H1 (cell line): Measurements from ENCODE around the gene DFFA. TPM values are rescaled to one million over a fixed set of nuclear protein-coding genes. Genes with fewer than 3 reads are reported as not detected.

Experiments
- CTCF ChIA-PET: fragments of 300-600 bp; sonication (Branson Sonifier 250); formaldehyde crosslinking; loops from one replicate; lab custom pipeline; 2021; ENCODE audit not compliant: partially characterized antibody; lab: Charles Lee
- POLR2A ChIA-PET: fragments of 300-600 bp; sonication (Branson Sonifier 250); formaldehyde crosslinking; loops from one replicate; lab custom pipeline; 2021; ENCODE audit warnings: inconsistent platforms; ENCODE audit not compliant: partially characterized antibody; lab: Charles Lee
- DNase-seq, 2 experiments: peaks; one replicate each; pipeline versions ENCODE4 v3.0.0 to v3.0.0-alpha.2; 2010 to 2022; ENCODE audit warnings: low spot score in 2 of 2, low read depth in 1 of 2, mixed read lengths in 1 of 2
- FAIRE-seq: peaks from 2 replicates; lab custom pipeline; 2011; peaks lifted over from hg19 to GRCh38; lab: Jason Lieb, UNC
- H2AFZ ChIP-seq: 2 replicates; pipeline ENCODE4 v1.8.1; 2012; ENCODE audit warnings: low read length, inconsistent platforms
- H2AK5ac ChIP-seq: 2 replicates; pipeline ENCODE4 v1.6.1; 2013; ENCODE audit warnings: low read depth, low read length
- H2BK120ac ChIP-seq: replicated peaks from 2 replicates; pipeline ENCODE3; 2013; ENCODE audit warnings: low read depth, low read length, inconsistent platforms
- H2BK12ac ChIP-seq: 2 replicates; pipeline ENCODE4 v1.6.1; 2013; ENCODE audit warnings: low read depth, low read length
- H2BK15ac ChIP-seq: 2 replicates; pipeline ENCODE4 v1.6.1; 2013; ENCODE audit warnings: low read length
- H2BK20ac ChIP-seq: 2 replicates; pipeline ENCODE4 v1.6.1; 2013; ENCODE audit warnings: low read length
- H2BK5ac ChIP-seq: 2 replicates; pipeline ENCODE4 v1.6.1; 2013; ENCODE audit warnings: low read depth, low read length
- H3K14ac ChIP-seq: 2 replicates; pipeline ENCODE4 v1.6.1; 2013; ENCODE audit warnings: inconsistent platforms; ENCODE audit not compliant: insufficient read length
- H3K18ac ChIP-seq: 2 replicates; pipeline ENCODE4 v1.6.1; 2013; ENCODE audit warnings: low read length; ENCODE audit errors: extremely low read depth
- H3K23ac ChIP-seq: 2 replicates; pipeline ENCODE4 v1.6.1; 2013; ENCODE audit warnings: inconsistent platforms; ENCODE audit not compliant: insufficient read length
- H3K23me2 ChIP-seq: 2 replicates; pipeline ENCODE4 v1.6.1; 2013; ENCODE audit warnings: low read depth, low read length
- H3K27ac ChIP-seq: 2 replicates; pipeline ENCODE4 v1.6.1; 2011; ENCODE audit warnings: low read depth, low read length, inconsistent platforms
- H3K27me3 ChIP-seq, 4 experiments: replicated peaks in 1 of 4; 1 replicate in 1 of 4; 2 replicates in 3 of 4; pipeline versions ENCODE4 v1.6.1 to v1.8.1; 2011 to 2013; ENCODE audit warnings: low read length in 3 of 4, mild to moderate bottlenecking in 3 of 4, inconsistent platforms in 2 of 4, mixed read lengths in 2 of 4, moderate library complexity in 1 of 4; ENCODE audit not compliant: control insufficient read depth in 3 of 4, insufficient read depth in 3 of 4; ENCODE audit errors: extremely low read depth in 1 of 4
- H3K36me3 ChIP-seq, 4 experiments: 2 replicates each; pipeline versions ENCODE4 v1.6.1 to v1.8.1; 2011 to 2013; ENCODE audit warnings: mild to moderate bottlenecking in 4 of 4, low read length in 3 of 4, moderate library complexity in 2 of 4, control low read depth in 1 of 4, inconsistent platforms in 1 of 4; ENCODE audit not compliant: insufficient read depth in 4 of 4, control insufficient read depth in 2 of 4
- H3K4ac ChIP-seq: replicated peaks from 2 replicates; pipeline ENCODE3; 2013; ENCODE audit warnings: low read length, low read depth, mixed read lengths, inconsistent platforms; ENCODE audit not compliant: insufficient read length
- H3K4me1 ChIP-seq, 4 experiments: replicated peaks in 1 of 4; 1 replicate in 1 of 4; 2 replicates in 3 of 4; pipeline versions ENCODE4 v1.6.1 to v1.8.1; 2011 to 2013; ENCODE audit warnings: low read length in 3 of 4, inconsistent platforms in 2 of 4, mixed read lengths in 1 of 4; ENCODE audit not compliant: insufficient read depth in 4 of 4, control insufficient read depth in 3 of 4
- H3K4me2 ChIP-seq, 2 experiments: 2 replicates each; pipeline versions ENCODE4 v1.6.1 to v1.8.1; 2011 to 2013; ENCODE audit warnings: low read depth in 2 of 2, low read length in 2 of 2, control low read depth in 1 of 2, inconsistent platforms in 1 of 2, mild to moderate bottlenecking in 1 of 2; ENCODE audit not compliant: insufficient read depth in 1 of 2
- H3K4me3 ChIP-seq, 4 experiments: fragments of 200-600, 300-600 bp in 1 of 4; sonication (generic), shearing (Covaris generic), sonication (Bioruptor Twin) in 1 of 4; 2 replicates each; pipeline versions ENCODE4 v1.5.1 to v1.8.1; 2011 to 2016; ENCODE audit warnings: low read length in 4 of 4, low read depth in 3 of 4, control low read depth in 2 of 4, inconsistent platforms in 2 of 4, mild to moderate bottlenecking in 2 of 4, mixed read lengths in 1 of 4, moderate library complexity in 1 of 4; ENCODE audit not compliant: insufficient read depth in 2 of 4; ENCODE audit errors: extremely low read depth in 1 of 4
- H3K56ac ChIP-seq: replicated peaks from 2 replicates; pipeline ENCODE3; 2013; ENCODE audit warnings: low read depth, mild to moderate bottlenecking, mixed read lengths, low read length, inconsistent platforms; ENCODE audit not compliant: insufficient read length
- H3K79me1 ChIP-seq: 2 replicates; pipeline ENCODE4 v1.6.1; 2013; ENCODE audit warnings: low read depth, low read length, control low read depth
- H3K79me2 ChIP-seq, 2 experiments: 2 replicates each; pipeline versions ENCODE4 v1.6.1 to v1.8.1; 2012 to 2013; ENCODE audit warnings: low read length in 2 of 2, mild to moderate bottlenecking in 2 of 2, inconsistent platforms in 1 of 2; ENCODE audit not compliant: insufficient read depth in 2 of 2, control insufficient read depth in 1 of 2
- H3K9ac ChIP-seq, 4 experiments: replicated peaks in 1 of 4; 1 replicate in 1 of 4; 2 replicates in 3 of 4; pipeline versions ENCODE4 v1.6.1 to v1.8.1; 2011 to 2013; ENCODE audit warnings: low read depth in 3 of 4, low read length in 3 of 4, control low read depth in 2 of 4, mild to moderate bottlenecking in 2 of 4, moderate library complexity in 2 of 4, inconsistent platforms in 1 of 4; ENCODE audit errors: extremely low read depth in 1 of 4
- H3K9me3 ChIP-seq, 2 experiments: 2 replicates each; pipeline versions ENCODE4 v1.6.1 to v1.8.1; 2012 to 2013; ENCODE audit warnings: mild to moderate bottlenecking in 2 of 2, moderate library complexity in 2 of 2, control low read depth in 1 of 2, inconsistent platforms in 1 of 2, low read depth in 1 of 2, low read length in 1 of 2, mixed read lengths in 1 of 2; ENCODE audit not compliant: insufficient read depth in 2 of 2
- H4K20me1 ChIP-seq, 2 experiments: replicated peaks in 1 of 2; 2 replicates each; pipeline versions ENCODE3 to v1.8.1; 2011 to 2013; ENCODE audit warnings: inconsistent platforms in 2 of 2, low read length in 2 of 2, mild to moderate bottlenecking in 1 of 2; ENCODE audit not compliant: insufficient read depth in 2 of 2, control insufficient read depth in 1 of 2
- H4K5ac ChIP-seq: 2 replicates; pipeline ENCODE4 v1.6.1; 2013; ENCODE audit warnings: low read length, low read depth, mixed read lengths, inconsistent platforms; ENCODE audit not compliant: insufficient read length
- H4K8ac ChIP-seq: 2 replicates; pipeline ENCODE4 v1.8.0; 2013; ENCODE audit warnings: mild to moderate bottlenecking, moderate library complexity, low read length, inconsistent platforms; ENCODE audit not compliant: insufficient read depth; ENCODE audit errors: extremely low read depth
- H4K91ac ChIP-seq: replicated peaks from 2 replicates; pipeline ENCODE3; 2013; ENCODE audit warnings: low read length, mixed read lengths, inconsistent platforms; ENCODE audit not compliant: insufficient read length
- CTBP2 ChIP-seq: IDR thresholded peaks from 2 replicates; pipeline ENCODE4 v1.7.0; 2011; ENCODE audit warnings: borderline replicate concordance, mild to moderate bottlenecking, moderate library complexity, mixed read lengths, low read length; ENCODE audit not compliant: insufficient read depth, insufficient read length
- HDAC6 ChIP-seq: IDR thresholded peaks from one replicate; pipeline ENCODE4 v1.7.1; 2012; ENCODE audit warnings: low read depth, mild to moderate bottlenecking, inconsistent platforms, low read length, moderate library complexity
- WGBS, 2 experiments: shearing (Covaris generic) in 1 of 2; methylation state at CpG; one replicate each; pipeline versions ENCODE4 v1.1.6 to v1.1.7; 2013 to 2015; ENCODE audit warnings: low lambda C conversion rate in 2 of 2, mixed read lengths in 2 of 2, inconsistent platforms in 1 of 2, low coverage in 1 of 2, missing lambda C conversion rate in 1 of 2; ENCODE audit not compliant: insufficient replicate concordance in 2 of 2, insufficient coverage in 1 of 2, insufficient read length in 1 of 2; ENCODE audit errors: extremely low coverage in 1 of 2, missing lambda C conversion rate in 1 of 2; 5-methylcytosine and 5-hydroxymethylcytosine counted together
- polyA plus RNA-seq, 7 experiments: library from polyadenylated mRNA; depleted of rRNA in 3 of 7; stranded (reverse) in 5 of 7; unstranded in 2 of 7; fragments of >200 nt in 5 of 7; fragments of 200-250 nt in 2 of 7; gene quantifications; 1 replicate in 5 of 7; 2 replicates in 1 of 7; 4 replicates in 1 of 7; pipeline versions ENCODE4 v1.2.1 to v1.2.3, GENCODE V29; 2011 to 2013; ENCODE audit warnings: missing spikeins in 2 of 7, mixed read lengths in 2 of 7
- total RNA-seq: library from RNA; stranded (reverse); fragmentation: NEBNext Ultra II Directional; extraction: Animal tissue kit (Norgen Biotek cat#: 25700); gene quantifications from 2 replicates; pipeline ENCODE4 v1.2.1, GENCODE V29; 2021

The DFFA gene
- total and polyA plus RNA-seq, 2 of the 8 experiments (the other 6 are each of a cell fraction or from before 2014, with no cell fraction given), result 34.3 to 79.9 TPM

DNA sequence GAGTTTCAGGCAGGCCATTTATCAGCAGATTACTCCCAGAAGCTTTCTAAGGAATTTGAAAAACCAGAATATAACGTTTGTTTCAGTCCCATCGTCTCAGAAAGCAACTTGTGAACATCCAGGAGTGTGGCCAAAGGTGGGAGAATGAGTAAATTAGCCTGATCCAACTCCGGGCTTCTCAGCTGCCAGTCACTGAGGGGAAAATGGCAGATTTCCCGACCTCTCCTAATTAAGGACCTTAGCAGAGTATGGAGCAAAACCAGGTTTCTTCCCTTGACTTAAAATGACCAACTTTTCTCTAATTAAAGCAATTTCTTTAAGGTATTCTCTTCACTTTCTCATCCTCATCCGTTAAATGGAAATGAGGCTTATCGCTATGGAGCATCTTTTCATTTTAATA lies 21.5 kb downstream of the DFFA start:
- 82% methylated on average over 6 of the region's 6 CpGs; no CpG with 5 or more reads in 1 of the 2 experiments for WGBS, 2 experiments
- Histone ChIP-seq H4K20me1 (peaks cover 0 to 4% of the 10 kb centered on the region in 2 experiments), H3K27me3 (no peaks in the 10 kb centered on the region), H3K79me2 (no peaks in the 10 kb centered on the region), H4K5ac (no peak overlapping the region), H3K79me1 (no peaks in the 10 kb centered on the region), H3K27ac (no peak overlapping the region), H2AK5ac (no peak overlapping the region), H3K4me1 (peaks cover 0 to 9% (median 5%) of the 10 kb centered on the region in 4 experiments; a peak in 5 of 7 replicates), H4K8ac (no peak overlapping the region), H3K9ac (no peak overlapping the region), H3K4ac (no peak overlapping the region), H2BK120ac (no peak overlapping the region), H3K14ac (no peak overlapping the region), H2BK15ac (no peak overlapping the region), H3K9me3 (no peaks in the 10 kb centered on the region), H2BK5ac (no peak overlapping the region), H3K56ac (no peak overlapping the region), H2AFZ (no peak overlapping the region), H3K36me3 (no peaks in the 10 kb centered on the region; a peak in 1 of 8 replicates), H2BK12ac (no peak overlapping the region), H3K23me2 (no peaks in the 10 kb centered on the region), H3K4me3 (no peak overlapping the region), H2BK20ac (no peak overlapping the region), H3K18ac (no peak overlapping the region), H3K23ac (no peak overlapping the region), H4K91ac (no peak overlapping the region), H3K4me2 (no peak overlapping the region)
- TF ChIP-seq CTBP2 (no peak), HDAC6 (no peak)
- ChIA-PET POLR2A (interaction anchor here (0.6 to 2.5 kb wide), 7 partner anchors 9 to 1453 kb away, joined by 3 to 29 read pairs (median 6); partner anchors contain the start of genes CENPS and PEX14), CTCF (interaction anchor here (1.0 to 2.0 kb wide), 4 partner anchors 43 to 667 kb away, joined by 3 to 12 read pairs (median 4); no protein-coding TSS in a partner anchor)
- no peak for FAIRE-seq
- DNase-seq, result no peak
